PC-3 (cell line): ENCODE measurements around the gene METTL6. TPM values are rescaled to one million over a fixed set of nuclear protein-coding genes. Genes with fewer than 3 reads are reported as not detected.

Experiments
- ATAC-seq: fragments of 200-7000 bp; cut with Tn5 transposase; 2 replicates; pipeline ENCODE4 v1.9.1; 2020; ENCODE audit warnings: mild to moderate bottlenecking, moderate library complexity
- BruUV-seq: library from RNA; stranded (reverse); fragments of 400-500 nt; replicated peaks from 2 replicates; lab custom pipeline; 2021; lab: Mats Ljungman, UMichigan
- CTCF ChIA-PET: fragments of 300-600 bp; sonication (Branson Sonifier 250); formaldehyde crosslinking; loops from one replicate; lab custom pipeline; 2022; ENCODE audit warnings: antibody characterized with exemption; lab: Charles Lee
- POLR2A ChIA-PET: fragments of 300-600 bp; sonication (Branson Sonifier 250); formaldehyde crosslinking; loops from one replicate; lab custom pipeline; 2022; ENCODE audit warnings: antibody characterized with exemption; ENCODE audit not compliant: unreplicated experiment; lab: Charles Lee
- DNase-seq: peaks from one replicate; pipeline ENCODE4 v3.0.0-alpha.2; 2015
- H2AFZ ChIP-seq: fragments of 300-600 bp; sonication (generic); 2 replicates; pipeline ENCODE4 v1.6.0; 2016; ENCODE audit warnings: antibody characterized with exemption, low read length
- H3F3A ChIP-seq: fragments of 300-600 bp; sonication (generic); one replicate; pipeline ENCODE4 v1.6.0; 2017; ENCODE audit warnings: antibody characterized with exemption, low read length, control low read depth, mild to moderate bottlenecking; ENCODE audit not compliant: unreplicated experiment
- H3K27ac ChIP-seq: fragments of 300-600 bp; sonication (generic); 2 replicates; pipeline ENCODE4 v1.5.1; 2016; ENCODE audit warnings: mild to moderate bottlenecking, low read length
- H3K27me3 ChIP-seq: fragments of 300-600 bp; sonication (generic); 2 replicates; pipeline ENCODE4 v1.6.1; 2016; ENCODE audit warnings: low read length, mixed read lengths
- H3K36me3 ChIP-seq: fragments of 300-600 bp; sonication (generic); 2 replicates; pipeline ENCODE4 v1.6.1; 2016; ENCODE audit warnings: low read depth, mixed run types, low read length, mixed read lengths
- H3K4me1 ChIP-seq: fragments of 300-600 bp; sonication (generic); 2 replicates; pipeline ENCODE4 v1.5.1; 2016; ENCODE audit warnings: low read length; ENCODE audit not compliant: insufficient read depth
- H3K4me2 ChIP-seq: fragments of 300-600 bp; sonication (generic); 2 replicates; pipeline ENCODE4 v1.6.0; 2016; ENCODE audit warnings: low read length
- H3K4me3 ChIP-seq: fragments of 300-600 bp; sonication (generic); 2 replicates; pipeline ENCODE4 v1.5.1; 2016; ENCODE audit warnings: mild to moderate bottlenecking, low read length, mixed read lengths
- H3K79me2 ChIP-seq: fragments of 300-600 bp; sonication (generic); 2 replicates; pipeline ENCODE4 v1.6.1; 2017; ENCODE audit warnings: low read length, mixed read lengths
- H3K9ac ChIP-seq: fragments of 300-600 bp; sonication (generic); 2 replicates; pipeline ENCODE4 v1.6.0; 2016; ENCODE audit warnings: mild to moderate bottlenecking, low read length
- H3K9me2 ChIP-seq: fragments of 300-600 bp; sonication (generic); replicated peaks from 2 replicates; pipeline ENCODE4 v1.6.1; 2016; ENCODE audit warnings: mixed run types, low read length, mixed read lengths
- H3K9me3 ChIP-seq: fragments of 300-600 bp; sonication (generic); 2 replicates; pipeline ENCODE4 v1.6.1; 2016; ENCODE audit warnings: low read length, mixed read lengths
- H4K20me1 ChIP-seq: fragments of 300-600 bp; sonication (generic); 2 replicates; pipeline ENCODE4 v1.6.1; 2016; ENCODE audit warnings: low read length, mixed read lengths
- EZH2 ChIP-seq: fragments of 300-600 bp; sonication (generic); IDR thresholded peaks from one replicate; pipeline ENCODE4 v1.6.1; 2017; ENCODE audit warnings: antibody characterized with exemption, mild to moderate bottlenecking, low read length; ENCODE audit not compliant: unreplicated experiment
- EZH2phosphoT487 ChIP-seq: fragments of 300-600 bp; sonication (generic); IDR thresholded peaks from 2 replicates; pipeline ENCODE4 v1.6.1; 2018; ENCODE audit warnings: mild to moderate bottlenecking, antibody characterized with exemption, low read length, borderline replicate concordance
- intact Hi-C: fragments of 100-400 bp; cut with micrococcal nuclease; formaldehyde crosslinking; loops from 2 replicates; pipeline ENCODE4 v1.9.0; 2023
- total RNA-seq: library from RNA; depleted of rRNA; stranded (reverse); fragments of >200 nt; gene quantifications from 2 replicates; pipeline ENCODE4 v1.2.3, GENCODE V29; 2014
- TF ChIP-seq, protein P1 (sequence below): fragments of 300-600 bp; sonication (generic); conservative IDR thresholded peaks from 2 replicates; pipeline ENCODE4 v1.5.1; 2017; ENCODE audit warnings: antibody characterized with exemption, low read depth, mild to moderate bottlenecking, low read length

The METTL6 gene
- total RNA-seq, 1 experiment from 2014 or later = 22.4 TPM

DNA sequence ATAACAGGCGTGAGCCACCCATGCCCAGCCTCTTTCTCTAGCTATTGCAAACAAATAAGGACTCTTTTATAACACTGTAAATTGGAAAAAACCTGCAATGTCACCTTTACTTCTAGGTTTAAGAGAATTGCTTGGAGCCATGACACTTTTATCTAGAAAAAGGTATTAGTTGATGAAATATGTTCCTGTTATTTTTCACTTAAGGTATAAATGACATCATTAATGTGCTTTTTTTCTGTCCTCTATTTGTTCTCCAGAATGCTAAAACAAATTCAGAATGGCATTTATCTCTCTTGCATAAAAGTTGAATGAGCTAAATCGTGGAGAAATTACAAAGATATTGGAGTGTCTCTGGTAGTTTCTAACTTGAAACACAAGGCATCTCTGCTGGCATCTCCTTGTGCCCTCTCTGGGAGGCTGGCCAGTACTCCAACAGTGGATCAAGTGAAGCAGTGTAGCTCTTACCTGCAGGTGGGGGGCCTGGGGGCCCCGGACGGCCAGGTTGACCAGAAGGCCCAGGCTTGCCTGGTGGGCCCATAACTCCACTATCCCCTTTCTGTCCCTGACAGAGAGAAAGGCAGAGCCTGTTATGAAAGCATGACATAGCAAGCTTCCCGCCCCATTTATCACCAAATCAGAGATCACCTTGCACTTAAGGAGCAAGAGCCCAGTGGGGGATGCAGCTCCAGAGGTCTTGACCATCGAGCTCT, 38.7 kb upstream of the METTL6 start:
- Histone ChIP-seq H3K4me3 (no peak overlapping the region), H3K4me2 (no peak overlapping the region), H3K79me2 (no peaks in the 10 kb centered on the region), H3K9me3 (no peaks in the 10 kb centered on the region), H2AFZ (no peak overlapping the region), H3K36me3 (no peaks in the 10 kb centered on the region), H3K9me2 (peaks cover 3% of the 10 kb centered on the region; the same call in 1 of the 2 replicates), H3K27ac (no peak overlapping the region), H3K27me3 (no peaks in the 10 kb centered on the region), H3K4me1 (no peaks in the 10 kb centered on the region), H4K20me1 (no peaks in the 10 kb centered on the region), H3F3A (no peaks in the 10 kb centered on the region), H3K9ac (no peak overlapping the region)
- no peak for DNase-seq
- no peak for ATAC-seq
- intact Hi-C loops = no loop called here
- CTCF ChIA-PET = no interaction called here
- BruUV-seq = no TSS peak
- POLR2A ChIA-PET = no interaction called here
- TF ChIP-seq EZH2phosphoT487 = no peak
- TF ChIP-seq, protein P1, sequence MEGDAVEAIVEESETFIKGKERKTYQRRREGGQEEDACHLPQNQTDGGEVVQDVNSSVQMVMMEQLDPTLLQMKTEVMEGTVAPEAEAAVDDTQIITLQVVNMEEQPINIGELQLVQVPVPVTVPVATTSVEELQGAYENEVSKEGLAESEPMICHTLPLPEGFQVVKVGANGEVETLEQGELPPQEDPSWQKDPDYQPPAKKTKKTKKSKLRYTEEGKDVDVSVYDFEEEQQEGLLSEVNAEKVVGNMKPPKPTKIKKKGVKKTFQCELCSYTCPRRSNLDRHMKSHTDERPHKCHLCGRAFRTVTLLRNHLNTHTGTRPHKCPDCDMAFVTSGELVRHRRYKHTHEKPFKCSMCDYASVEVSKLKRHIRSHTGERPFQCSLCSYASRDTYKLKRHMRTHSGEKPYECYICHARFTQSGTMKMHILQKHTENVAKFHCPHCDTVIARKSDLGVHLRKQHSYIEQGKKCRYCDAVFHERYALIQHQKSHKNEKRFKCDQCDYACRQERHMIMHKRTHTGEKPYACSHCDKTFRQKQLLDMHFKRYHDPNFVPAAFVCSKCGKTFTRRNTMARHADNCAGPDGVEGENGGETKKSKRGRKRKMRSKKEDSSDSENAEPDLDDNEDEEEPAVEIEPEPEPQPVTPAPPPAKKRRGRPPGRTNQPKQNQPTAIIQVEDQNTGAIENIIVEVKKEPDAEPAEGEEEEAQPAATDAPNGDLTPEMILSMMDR = no peak
- TF ChIP-seq EZH2 = no peak

- Histone ChIP-seq H3K4me2 (no peak overlapping the region), H3K36me3 (no peaks in the 10 kb centered on the region), H2AFZ (no peak overlapping the region), H3F3A (no peaks in the 10 kb centered on the region), H3K27ac (no peak overlapping the region), H3K4me3 (no peak overlapping the region), H3K9ac (no peak overlapping the region), H3K79me2 (no peaks in the 10 kb centered on the region), H3K4me1 (no peaks in the 10 kb centered on the region), H3K9me3 (no peaks in the 10 kb centered on the region), H4K20me1 (no peaks in the 10 kb centered on the region), H3K27me3 (no peaks in the 10 kb centered on the region), H3K9me2 (peaks cover 3% of the 10 kb centered on the region; the same call in 1 of the 2 replicates)
- ChIA-PET POLR2A (no interaction called here), CTCF (no interaction called here)
- intact Hi-C loops = no loop called here
- no peak for DNase-seq
- no peak for ATAC-seq
- no TSS peak for BruUV-seq
- TF ChIP-seq, protein P1 = no peak
- no peak for TF ChIP-seq EZH2
- no peak for TF ChIP-seq EZH2phosphoT487
These were observed 35.1 kb upstream of the METTL6 start for GRCh38 chr3:15462451-15462850.

- Histone ChIP-seq H3K4me1 (no peaks in the 10 kb centered on the region), H3K9me2 (no peaks in the 10 kb centered on the region), H4K20me1 (no peaks in the 10 kb centered on the region), H3F3A (no peaks in the 10 kb centered on the region), H3K27ac (no peak overlapping the region), H3K9ac (no peak overlapping the region), H3K4me3 (no peak overlapping the region), H3K36me3 (no peaks in the 10 kb centered on the region), H3K27me3 (no peaks in the 10 kb centered on the region), H3K9me3 (no peaks in the 10 kb centered on the region), H2AFZ (no peak overlapping the region), H3K79me2 (no peaks in the 10 kb centered on the region), H3K4me2 (no peak overlapping the region)
- POLR2A ChIA-PET = no interaction called here
- CTCF ChIA-PET = interaction anchor here (0.5 kb wide), 1 partner anchor 11 kb away, joined by 3 read pairs; no protein-coding TSS in a partner anchor
- ATAC-seq = no peak
- TF ChIP-seq EZH2 (no peak), EZH2phosphoT487 (no peak)
- TF ChIP-seq, protein P1 = no peak
- BruUV-seq = no TSS peak
- intact Hi-C loops = no loop called here
- DNase-seq = no peak
These were observed 33.7 kb upstream of the METTL6 start for GRCh38 chr3:15460891-15461531.
